Brain microvascular endothelial cell (primary cell): ENCODE measurements around the gene CEP164.
A peak's percentile ranks its signal among the peaks of the same experiment; 100 is the strongest.
"Not testable (repeated sequence)": the region's sequence is repeated elsewhere in the genome, so short reads cannot be mapped to it uniquely, and the experiment has no call there.

Experiments
- DNase-seq: peaks from one replicate; pipeline ENCODE4 v3.0.0-alpha.2; 2020
- H3K27ac ChIP-seq: fragments of 250-450 bp; sonication (Bioruptor Pico); 2 replicates; pipeline ENCODE4 v1.5.1; 2020; ENCODE audit warnings: mild to moderate bottlenecking, moderate library complexity
- H3K27me3 ChIP-seq: fragments of 250-450 bp; sonication (Bioruptor Pico); replicated peaks from 2 replicates; pipeline ENCODE4 v1.5.1; 2020; ENCODE audit warnings: mild to moderate bottlenecking
- H3K36me3 ChIP-seq: fragments of 250-450 bp; sonication (Bioruptor Pico); replicated peaks from 2 replicates; pipeline ENCODE4 v1.5.1; 2020; ENCODE audit warnings: mild to moderate bottlenecking
- H3K4me3 ChIP-seq: 2 replicates; pipeline ENCODE4 v1.5.1; 2011; ENCODE audit warnings: low read depth, mild to moderate bottlenecking, control low read depth, low read length, moderate library complexity
- in situ Hi-C: cut with HindIII; loops from 2 replicates; pipeline ENCODE4 v1.10.0; 2017; ENCODE audit warnings: low sequenced_read_pairs, low pct_ligation_motif_present
- TF ChIP-seq, protein P1 (sequence below): IDR thresholded peaks from 2 replicates; pipeline ENCODE4 v1.5.1; 2011; ENCODE audit warnings: low read depth, mild to moderate bottlenecking, moderate library complexity, low read length, control low read depth, inconsistent platforms; ENCODE audit errors: missing control alignments

The CEP164 gene

GRCh38 chr11:117315285-117316196 lies 12.1 kb upstream of the CEP164 start:
- DNase-seq: no peak
- Histone ChIP-seq H3K36me3 (no peaks in the 10 kb centered on the region), H3K27ac (no peak overlapping the region), H3K27me3 (no peaks in the 10 kb centered on the region), H3K4me3 (peak overlapping the region; percentile 70)
- in situ Hi-C loops: no loop called here
- TF ChIP-seq, protein P1, sequence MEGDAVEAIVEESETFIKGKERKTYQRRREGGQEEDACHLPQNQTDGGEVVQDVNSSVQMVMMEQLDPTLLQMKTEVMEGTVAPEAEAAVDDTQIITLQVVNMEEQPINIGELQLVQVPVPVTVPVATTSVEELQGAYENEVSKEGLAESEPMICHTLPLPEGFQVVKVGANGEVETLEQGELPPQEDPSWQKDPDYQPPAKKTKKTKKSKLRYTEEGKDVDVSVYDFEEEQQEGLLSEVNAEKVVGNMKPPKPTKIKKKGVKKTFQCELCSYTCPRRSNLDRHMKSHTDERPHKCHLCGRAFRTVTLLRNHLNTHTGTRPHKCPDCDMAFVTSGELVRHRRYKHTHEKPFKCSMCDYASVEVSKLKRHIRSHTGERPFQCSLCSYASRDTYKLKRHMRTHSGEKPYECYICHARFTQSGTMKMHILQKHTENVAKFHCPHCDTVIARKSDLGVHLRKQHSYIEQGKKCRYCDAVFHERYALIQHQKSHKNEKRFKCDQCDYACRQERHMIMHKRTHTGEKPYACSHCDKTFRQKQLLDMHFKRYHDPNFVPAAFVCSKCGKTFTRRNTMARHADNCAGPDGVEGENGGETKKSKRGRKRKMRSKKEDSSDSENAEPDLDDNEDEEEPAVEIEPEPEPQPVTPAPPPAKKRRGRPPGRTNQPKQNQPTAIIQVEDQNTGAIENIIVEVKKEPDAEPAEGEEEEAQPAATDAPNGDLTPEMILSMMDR: no peak

- Histone ChIP-seq H3K27me3 (no peaks in the 10 kb centered on the region), H3K4me3 (peak within 1 kb of the TSS; percentile 70), H3K27ac (no peak within 1 kb of the TSS), H3K36me3 (no peaks in the 10 kb centered on the region)
- peak; percentile 67 for DNase-seq
- in situ Hi-C loops: no loop called here
- TF ChIP-seq, protein P1: peak; percentile 72
These were observed 11.3 kb upstream of the CEP164 start, which contains the start of gene BACE1 for GRCh38 chr11:117316197-117316961. BACE1 (minus strand) TSS chr11:117316256; CDS start chr11:117315795, 461 bp downstream.

DNA sequence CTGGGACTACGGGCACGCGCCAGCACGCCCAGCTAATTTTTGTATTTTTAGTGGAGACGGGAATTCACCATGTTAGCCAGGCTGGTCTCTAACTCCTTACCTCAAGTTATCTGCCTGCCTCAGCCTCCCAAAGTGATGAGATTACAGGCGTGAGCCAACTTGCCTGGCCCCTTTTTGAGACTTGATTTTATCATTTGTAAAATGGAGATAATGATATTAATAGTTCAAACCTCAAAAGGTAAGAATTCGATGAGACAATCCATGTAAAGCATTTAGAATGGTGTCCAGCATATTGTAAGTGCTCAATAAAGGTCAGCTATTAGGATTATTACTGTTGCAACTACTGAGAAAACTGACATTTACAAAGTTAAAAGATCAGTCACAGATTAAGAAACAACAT lies 8.9 kb upstream of the CEP164 start:
- TF ChIP-seq, protein P1: no peak
- Histone ChIP-seq H3K4me3 (no peak overlapping the region), H3K27ac (no peak overlapping the region), H3K27me3 (no peaks in the 10 kb centered on the region), H3K36me3 (no peaks in the 10 kb centered on the region)
- in situ Hi-C loops: no loop called here
- no peak for DNase-seq

- no peak overlapping the region for H3K27ac ChIP-seq
- H3K4me3 ChIP-seq: no peak overlapping the region
- peak; percentile 56 for DNase-seq
- in situ Hi-C loops: no loop called here
- no peaks in the 10 kb centered on the region for H3K27me3 ChIP-seq
- TF ChIP-seq, protein P1: no peak
- no peaks in the 10 kb centered on the region for H3K36me3 ChIP-seq
These were observed 8.3 kb upstream of the CEP164 start for GRCh38 chr11:117319214-117319840.

DNA sequence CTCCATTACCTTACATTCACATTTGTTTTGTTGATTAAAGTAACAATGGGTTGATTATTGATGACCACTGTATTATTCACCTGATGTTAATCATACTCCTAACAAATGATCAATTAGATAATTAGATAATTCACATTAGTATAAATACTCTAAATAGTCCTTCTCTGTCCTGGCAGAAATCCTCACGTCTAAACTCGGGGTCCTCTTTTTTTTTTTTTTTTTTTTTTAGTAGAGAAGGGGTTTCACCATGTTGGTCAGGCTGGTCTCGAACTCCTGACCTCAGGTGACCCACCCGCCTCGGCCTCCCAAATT lies 443 bp upstream of the CEP164 start:
- H3K36me3 ChIP-seq, H3K27me3 ChIP-seq, in situ Hi-C loops, DNase-seq: not testable (repeated sequence)
- peak overlapping the region; percentile 79 for H3K27ac ChIP-seq
- H3K4me3 ChIP-seq: peak overlapping the region; percentile 85
